ENCODE results near the gene NPR3. TPM values are rescaled to one million over a fixed set of nuclear protein-coding genes. Genes with fewer than 3 reads are reported as not detected.

NPR3 gene
- total RNA-seq, 2 experiments from 2014 or later, result not detected

- Mint-ChIP-seq H3K27ac (no peak overlapping the region), H3K36me3 (ENCODE audit: low read depth) (no peaks in the 10 kb centered on the region), H3K4me1 (no peaks in the 10 kb centered on the region)
Measured at GRCh38 chr5:32720300-32720699, 9.2 kb downstream of the NPR3 start.

GRCh38 chr5:32721626-32722025 is 10.5 kb downstream of the NPR3 start:
- H3K36me3 Mint-ChIP-seq (ENCODE audit: low read depth), result no peaks in the 10 kb centered on the region
- no peak overlapping the region for H3K4me3 Mint-ChIP-seq
- no peaks in the 10 kb centered on the region for H3K4me1 Mint-ChIP-seq
- no peak for DNase-seq
- ChIA-PET POLR2A (no interaction called here), CTCF (no interaction called here)
- H3K27ac Mint-ChIP-seq, result no peak overlapping the region
- H3K9me3 Mint-ChIP-seq, result peaks cover 8% of the 10 kb centered on the region
- H3K27me3 Mint-ChIP-seq, result peaks cover 24% of the 10 kb centered on the region

More at GRCh38 chr5:32720300-32720699, 9.2 kb downstream of the NPR3 start:
- ChIA-PET CTCF (no interaction called here), POLR2A (no interaction called here)
- H3K27me3 Mint-ChIP-seq, result peaks cover 25% of the 10 kb centered on the region
- H3K4me3 Mint-ChIP-seq, result no peak overlapping the region
- no peak for DNase-seq
- H3K9me3 Mint-ChIP-seq, result peaks cover 8% of the 10 kb centered on the region

GRCh38 chr5:32722957-32723356 is 11.8 kb downstream of the NPR3 start:
- Mint-ChIP-seq H3K27me3 (peaks cover 14% of the 10 kb centered on the region), H3K4me1 (no peaks in the 10 kb centered on the region), H3K27ac (no peak overlapping the region), H3K36me3 (ENCODE audit: low read depth) (no peaks in the 10 kb centered on the region), H3K4me3 (no peak overlapping the region), H3K9me3 (peaks cover 8% of the 10 kb centered on the region)
- POLR2A ChIA-PET, result no interaction called here
- DNase-seq, result no peak
- CTCF ChIA-PET, result no interaction called here

GRCh38 chr5:32724526-32724925 is 13.4 kb downstream of the NPR3 start:
- CTCF ChIA-PET, result no interaction called here
- no peak overlapping the region for H3K4me3 Mint-ChIP-seq

GRCh38 chr5:32726086-32726557 is 15.0 kb downstream of the NPR3 start:
- Mint-ChIP-seq H3K27ac (no peak overlapping the region), H3K36me3 (ENCODE audit: low read depth) (no peaks in the 10 kb centered on the region)

More at GRCh38 chr5:32724526-32724925, 13.4 kb downstream of the NPR3 start:
- Mint-ChIP-seq H3K27ac (no peak overlapping the region), H3K4me1 (no peaks in the 10 kb centered on the region), H3K36me3 (ENCODE audit: low read depth) (no peaks in the 10 kb centered on the region), H3K27me3 (peaks cover 9% of the 10 kb centered on the region), H3K9me3 (peaks cover 3% of the 10 kb centered on the region)
- POLR2A ChIA-PET, result no interaction called here
- no peak for DNase-seq

GRCh38 chr5:32729651-32730050 is 18.5 kb downstream of the NPR3 start:
- H3K4me3 Mint-ChIP-seq, result no peak overlapping the region
- H3K36me3 Mint-ChIP-seq (ENCODE audit: low read depth), result no peaks in the 10 kb centered on the region
- H3K9me3 Mint-ChIP-seq, result no peaks in the 10 kb centered on the region
- DNase-seq, result no peak
- ChIA-PET POLR2A (no interaction called here), CTCF (no interaction called here)
- H3K27me3 Mint-ChIP-seq, result peaks cover 12% of the 10 kb centered on the region
- no peak overlapping the region for H3K27ac Mint-ChIP-seq
- H3K4me1 Mint-ChIP-seq, result no peaks in the 10 kb centered on the region

More at GRCh38 chr5:32726086-32726557, 15.0 kb downstream of the NPR3 start:
- Mint-ChIP-seq H3K27me3 (peaks cover 9% of the 10 kb centered on the region), H3K9me3 (no peaks in the 10 kb centered on the region), H3K4me1 (no peaks in the 10 kb centered on the region), H3K4me3 (no peak overlapping the region)
- ChIA-PET CTCF (no interaction called here), POLR2A (no interaction called here)
- no peak for DNase-seq

GRCh38 chr5:32733590-32734340 is 22.6 kb downstream of the NPR3 start:
- Mint-ChIP-seq H3K36me3 (ENCODE audit: low read depth) (no peaks in the 10 kb centered on the region), H3K4me3 (no peak overlapping the region), H3K27me3 (peaks cover 12% of the 10 kb centered on the region), H3K9me3 (no peaks in the 10 kb centered on the region), H3K4me1 (no peaks in the 10 kb centered on the region), H3K27ac (no peak overlapping the region)
- POLR2A ChIA-PET, result no interaction called here
- DNase-seq, result no peak
- CTCF ChIA-PET, result no interaction called here

- H3K27ac Mint-ChIP-seq, result no peak overlapping the region
Measured at GRCh38 chr5:32734827-32735378, 23.8 kb downstream of the NPR3 start.

GRCh38 chr5:32735512-32735911 is 24.4 kb downstream of the NPR3 start:
- no peaks in the 10 kb centered on the region for H3K9me3 Mint-ChIP-seq
- peaks cover 12% of the 10 kb centered on the region for H3K27me3 Mint-ChIP-seq
- POLR2A ChIA-PET, result no interaction called here
- no peak for DNase-seq
- H3K4me1 Mint-ChIP-seq, result no peaks in the 10 kb centered on the region
- no peaks in the 10 kb centered on the region for H3K36me3 Mint-ChIP-seq (ENCODE audit: low read depth)
- CTCF ChIA-PET, result no interaction called here
- no peak overlapping the region for H3K4me3 Mint-ChIP-seq
- H3K27ac Mint-ChIP-seq, result no peak overlapping the region

More at GRCh38 chr5:32734827-32735378, 23.8 kb downstream of the NPR3 start:
- no peak for DNase-seq
- Mint-ChIP-seq H3K4me1 (no peaks in the 10 kb centered on the region), H3K36me3 (ENCODE audit: low read depth) (no peaks in the 10 kb centered on the region), H3K27me3 (peaks cover 12% of the 10 kb centered on the region), H3K9me3 (no peaks in the 10 kb centered on the region), H3K4me3 (no peak overlapping the region)
- ChIA-PET CTCF (interaction anchor here (0.6 kb wide), 1 partner anchor 1579 kb away, joined by 3 read pairs; no protein-coding TSS in a partner anchor), POLR2A (no interaction called here)

- Mint-ChIP-seq H3K4me3 (no peak overlapping the region), H3K4me1 (no peaks in the 10 kb centered on the region), H3K36me3 (ENCODE audit: low read depth) (no peaks in the 10 kb centered on the region), H3K27ac (no peak overlapping the region), H3K27me3 (peaks cover 10% of the 10 kb centered on the region), H3K9me3 (no peaks in the 10 kb centered on the region)
- ChIA-PET CTCF (no interaction called here), POLR2A (no interaction called here)
- DNase-seq, result no peak
Measured at GRCh38 chr5:32736842-32737241, 25.7 kb downstream of the NPR3 start.

- ChIA-PET POLR2A (no interaction called here), CTCF (no interaction called here)
- no peaks in the 10 kb centered on the region for H3K9me3 Mint-ChIP-seq
- no peak overlapping the region for H3K27ac Mint-ChIP-seq
- no peaks in the 10 kb centered on the region for H3K27me3 Mint-ChIP-seq
- H3K36me3 Mint-ChIP-seq (ENCODE audit: low read depth), result no peaks in the 10 kb centered on the region
- no peak for DNase-seq
- no peak overlapping the region for H3K4me3 Mint-ChIP-seq
- no peaks in the 10 kb centered on the region for H3K4me1 Mint-ChIP-seq
Measured at GRCh38 chr5:32740651-32741050, 29.5 kb downstream of the NPR3 start.

- no peaks in the 10 kb centered on the region for H3K9me3 Mint-ChIP-seq
- ChIA-PET CTCF (no interaction called here), POLR2A (no interaction called here)
- peaks cover 2% of the 10 kb centered on the region for H3K27me3 Mint-ChIP-seq
- H3K4me3 Mint-ChIP-seq, result no peak overlapping the region
- no peaks in the 10 kb centered on the region for H3K36me3 Mint-ChIP-seq (ENCODE audit: low read depth)
- H3K27ac Mint-ChIP-seq, result no peak overlapping the region
- no peak for DNase-seq
- no peaks in the 10 kb centered on the region for H3K4me1 Mint-ChIP-seq
Measured at GRCh38 chr5:32745317-32745716, 34.2 kb downstream of the NPR3 start.

- H3K27me3 Mint-ChIP-seq, result no peaks in the 10 kb centered on the region
- H3K27ac Mint-ChIP-seq, result no peak overlapping the region
- H3K36me3 Mint-ChIP-seq (ENCODE audit: low read depth), result no peaks in the 10 kb centered on the region
- peaks cover 4% of the 10 kb centered on the region for H3K9me3 Mint-ChIP-seq
- no peak overlapping the region for H3K4me3 Mint-ChIP-seq
- no peaks in the 10 kb centered on the region for H3K4me1 Mint-ChIP-seq
- no peak for DNase-seq
- POLR2A ChIA-PET, result no interaction called here
- CTCF ChIA-PET, result no interaction called here
Measured at GRCh38 chr5:32752411-32752810, 41.3 kb downstream of the NPR3 start.

GRCh38 chr5:32753051-32753450 is 41.9 kb downstream of the NPR3 start:
- no peak for DNase-seq
- ChIA-PET POLR2A (no interaction called here), CTCF (no interaction called here)
- no peak overlapping the region for H3K27ac Mint-ChIP-seq
- no peaks in the 10 kb centered on the region for H3K27me3 Mint-ChIP-seq
- no peak overlapping the region for H3K4me3 Mint-ChIP-seq
- H3K36me3 Mint-ChIP-seq (ENCODE audit: low read depth), result no peaks in the 10 kb centered on the region
- H3K4me1 Mint-ChIP-seq, result no peaks in the 10 kb centered on the region
- peaks cover 4% of the 10 kb centered on the region for H3K9me3 Mint-ChIP-seq
